Epithelial cell of alveolus of lung (primary cell): ENCODE results near the gene MYL3. TPM values are rescaled to one million over a fixed set of nuclear protein-coding genes. Genes with fewer than 3 reads are reported as not detected.

Experiments used
- total RNA-seq: library from RNA; depleted of rRNA; stranded (reverse); fragments of >200 nt; gene quantifications from 2 replicates; pipeline ENCODE4 v1.2.1, GENCODE V29; 2015

MYL3 gene
- 14.3 TPM in 1 of 2 replicates, not detected in the other for total RNA-seq

GRCh38 chr3:46863261-46863782 is at the start of gene MYL3:
TSS of gene MYL3 (minus strand) at chr3:46863444. CDS start at chr3:46863390, 54 bp downstream.

GRCh38 chr3:46877406-46878125 is 14.3 kb upstream of the MYL3 start, which contains the start of gene PTH1R:
TSS of gene PTH1R (plus strand) at chr3:46877721. CDS start at chr3:46883560, 5,839 bp downstream.

Other genes starting within 250 kb of the MYL3 start
- gene ALS2CL, start 169.8 kb downstream of the MYL3 start, total RNA-seq = 2.1 and 44.2 TPM in 2 replicates
- gene TMIE, start 162.1 kb downstream of the MYL3 start, total RNA-seq = 7.3 TPM in 1 of 2 replicates, not detected in the other
- gene PRSS50, start 145.6 kb downstream of the MYL3 start, total RNA-seq = not detected in 2 replicates
- gene PTH1R, start 14.3 kb upstream of the MYL3 start, total RNA-seq = 1.4 and 27.5 TPM in 2 replicates
- 24.6 and 26.6 TPM in 2 replicates for gene CCDC12, start 113.3 kb upstream of the MYL3 start, total RNA-seq
- 5.1 and 7.1 TPM in 2 replicates for gene NBEAL2, start 116.2 kb upstream of the MYL3 start, total RNA-seq